ENCODE measurements around the gene CASKIN1. TPM values are rescaled to one million over a fixed set of nuclear protein-coding genes. Genes with fewer than 3 reads are reported as not detected.

The CASKIN1 gene
- total RNA-seq, 1 experiment from 2014 or later = 7.9 TPM

GRCh38 chr16:2156849-2157224 is 39.6 kb downstream of the CASKIN1 start:
- H3K18ac ChIP-seq (ENCODE audit: insufficient read length, low read depth, low read length) = no peak overlapping the region
- peaks cover 25% of the 10 kb centered on the region for H3K23me2 ChIP-seq (ENCODE audit: insufficient read length, low read depth, low read length, poor library complexity, severe bottlenecking)
- H3K27ac ChIP-seq (ENCODE audit: insufficient read length, low read depth, low read length) = no peak overlapping the region
- H4K20me1 ChIP-seq (ENCODE audit: control insufficient read depth, insufficient read depth, insufficient read length) = peaks cover 2% of the 10 kb centered on the region
- no peak overlapping the region for H4K5ac ChIP-seq (ENCODE audit: insufficient read length, low read depth, low read length)
- no peak overlapping the region for H2BK5ac ChIP-seq (ENCODE audit: insufficient read length, low read length)
- H3T11ph ChIP-seq (ENCODE audit: low read length) = no peak overlapping the region
- H2BK20ac ChIP-seq (ENCODE audit: low read depth, low read length, poor library complexity, severe bottlenecking) = no peak overlapping the region
- DNase-seq = no peak
- H4K91ac ChIP-seq (ENCODE audit: insufficient read length, low read depth, low read length) = no peak overlapping the region
- Mint-ChIP-seq H3K9me3 (peaks cover 0 to 9% of the 10 kb centered on the region in 2 experiments; a peak in 2 of 5 replicates), H3K4me3 (peak overlapping the region; percentile 97), H3K36me3 (ENCODE audit: insufficient read depth in 1 of 3, low read depth in 3 of 3) (peaks cover 30 to 38% (median 34%) of the 10 kb centered on the region in 3 experiments), H3K27me3 (ENCODE audit: low read depth) (no peaks in the 10 kb centered on the region; the same call in 1 of the 2 replicates), H3K4me1 (peaks cover 20 to 47% of the 10 kb centered on the region in 2 experiments), H3K27ac (peak overlapping the region; percentile 53 to 87 (median 85); a peak in 4 of 7 replicates)
- no peak overlapping the region for H3K9ac ChIP-seq (ENCODE audit: extremely low read depth, insufficient read length, low read length)
- H3K27me3 ChIP-seq (ENCODE audit: insufficient read depth, low read length) = no peaks in the 10 kb centered on the region
- H3K4me1 ChIP-seq (ENCODE audit: insufficient read depth, low read length) = no peaks in the 10 kb centered on the region; the same call in 1 of the 2 replicates
- H2BK15ac ChIP-seq (ENCODE audit: low read depth, low read length) = no peak overlapping the region
- H3K79me1 ChIP-seq (ENCODE audit: insufficient read depth, low read depth, low read length, poor library complexity, severe bottlenecking) = peaks cover 17% of the 10 kb centered on the region
- H3K23ac ChIP-seq (ENCODE audit: insufficient read length, low read depth, low read length) = no peak overlapping the region
- H3K9me3 ChIP-seq (ENCODE audit: control insufficient read depth, low read depth, low read length) = no peaks in the 10 kb centered on the region
- H3K4ac ChIP-seq (ENCODE audit: low read depth, low read length) = no peak overlapping the region
- peak overlapping the region; percentile 73 for H3K4me2 ChIP-seq (ENCODE audit: insufficient read depth, insufficient read length, low read length)
- H4K8ac ChIP-seq (replicated peaks; ENCODE audit: insufficient read length, low read depth, low read length) = no peak overlapping the region
- H2AK5ac ChIP-seq (ENCODE audit: insufficient read length, low read length) = no peak overlapping the region
- H2AFZ ChIP-seq (ENCODE audit: low read length) = no peak overlapping the region
- H2BK12ac ChIP-seq (ENCODE audit: insufficient read length, low read depth, low read length) = no peak overlapping the region
- WGBS (ENCODE audit: extremely low coverage, insufficient read length, low lambda C conversion rate) = no CpG with 5 or more reads among the region's 5 CpGs
- H3K79me2 ChIP-seq (ENCODE audit: insufficient read depth, low read length) = peaks cover 55% of the 10 kb centered on the region; the same call in 1 of the 2 replicates
- H3K56ac ChIP-seq (ENCODE audit: insufficient read length, low read depth, low read length) = no peak overlapping the region
- H2BK120ac ChIP-seq (ENCODE audit: low read depth, low read length, poor library complexity, severe bottlenecking) = no peak overlapping the region
- H3K14ac ChIP-seq (ENCODE audit: insufficient read depth, low read length) = no peak overlapping the region; the same call in 1 of the 2 replicates
- TF ChIP-seq CTCF (conservative IDR thresholded peaks at IDR 0.05) = no peak

Measured in H9 (cell line).